ENCODE results near the gene EPX. TPM values are rescaled to one million over a fixed set of nuclear protein-coding genes. Genes with fewer than 3 reads are reported as not detected.

Gene EPX
- total RNA-seq, 4 donors from 2014 or later: not detected

- no peak for DNase-seq (ENCODE audit: low spot score in 2 of 2)
- H3K4me3 ChIP-seq (ENCODE audit: low read depth, poor library complexity, severe bottlenecking): no peak overlapping the region
- intact Hi-C loops (cut with DNase I; ENCODE audit: low total_unique reads): no loop called here
- TF ChIP-seq CTCF (IDR thresholded peaks at IDR 0.05): no peak
- no peak for TF ChIP-seq POLR2A (IDR thresholded peaks at IDR 0.05)
- 4 to 7% methylated on average over 2 of the region's 2 CpGs for WGBS, 2 donors
Observed at GRCh38 chr17:58165981-58166380, 26.5 kb upstream of the EPX start.

- WGBS, 2 donors: 63 to 66% methylated on average over 6 of the region's 6 CpGs
- no peak within 1 kb of the TSS for H3K4me3 ChIP-seq (ENCODE audit: low read depth, poor library complexity, severe bottlenecking)
- no peak for DNase-seq (ENCODE audit: low spot score in 2 of 2)
- intact Hi-C loops (cut with DNase I; ENCODE audit: low total_unique reads): no loop called here
- TF ChIP-seq CTCF (IDR thresholded peaks at IDR 0.05) (no peak), POLR2A (IDR thresholded peaks at IDR 0.05) (no peak)
Observed at GRCh38 chr17:58166682-58167081, 25.8 kb upstream of the EPX start, which contains the start of gene OR4D2. Gene OR4D2 (plus strand): TSS chr17:58166982. CDS start chr17:58169656, 2,674 bp downstream.

GRCh38 chr17:58170622-58171021 is 21.9 kb upstream of the EPX start:
- TF ChIP-seq POLR2A (IDR thresholded peaks at IDR 0.05) (no peak), CTCF (IDR thresholded peaks at IDR 0.05) (no peak)
- H3K4me3 ChIP-seq (ENCODE audit: low read depth, poor library complexity, severe bottlenecking): no peak overlapping the region
- intact Hi-C loops (cut with DNase I; ENCODE audit: low total_unique reads): no loop called here
- DNase-seq (ENCODE audit: low spot score in 2 of 2): no peak
- 59 to 63% methylated on average over 4 of the region's 4 CpGs for WGBS, 2 donors

GRCh38 chr17:58172369-58173071 is 20.0 kb upstream of the EPX start:
- TF ChIP-seq POLR2A (IDR thresholded peaks at IDR 0.05) (no peak), CTCF (IDR thresholded peaks at IDR 0.05) (no peak)
- no peak for DNase-seq (ENCODE audit: low spot score in 2 of 2)
- WGBS, 2 donors: 28 to 41% methylated on average over 2 of the region's 2 CpGs
- intact Hi-C loops (cut with DNase I; ENCODE audit: low total_unique reads): no loop called here
- H3K4me3 ChIP-seq (ENCODE audit: low read depth, poor library complexity, severe bottlenecking): no peak overlapping the region

GRCh38 chr17:58174871-58175270 is 17.7 kb upstream of the EPX start:
- H3K4me3 ChIP-seq (ENCODE audit: low read depth, poor library complexity, severe bottlenecking): no peak overlapping the region
- DNase-seq (ENCODE audit: low spot score in 2 of 2): no peak
- 53 to 61% methylated on average over 3 of the region's 3 CpGs for WGBS, 2 donors
- TF ChIP-seq POLR2A (IDR thresholded peaks at IDR 0.05) (no peak), CTCF (IDR thresholded peaks at IDR 0.05) (no peak)
- intact Hi-C loops (cut with DNase I; ENCODE audit: low total_unique reads): no loop called here

- TF ChIP-seq POLR2A (IDR thresholded peaks at IDR 0.05): no peak
- TF ChIP-seq CTCF (IDR thresholded peaks at IDR 0.05): no peak
- intact Hi-C loops (cut with DNase I; ENCODE audit: low total_unique reads): no loop called here
- no peak overlapping the region for H3K4me3 ChIP-seq (ENCODE audit: low read depth, poor library complexity, severe bottlenecking)
- DNase-seq (ENCODE audit: low spot score in 2 of 2): no peak
- WGBS, 2 donors: 36% methylated on average over 7 of the region's 7 CpGs
Observed at GRCh38 chr17:58176200-58176599, 16.3 kb upstream of the EPX start.
